K562 (cell line): ENCODE data around the gene PELI2. TPM values are rescaled to one million over a fixed set of nuclear protein-coding genes. Genes with fewer than 3 reads are reported as not detected.

Experiments
- ATF7 ChIP-seq: fragments of 450-650 bp; IDR thresholded peaks from 2 replicates; pipeline ENCODE4 v1.7.1; 2014; ENCODE audit warnings: mild to moderate bottlenecking, moderate library complexity
- BACH1 ChIP-seq: fragments of 200-800 bp; sonication (Bioruptor generic); IDR thresholded peaks from 2 replicates; pipeline ENCODE4 v1.6.1; 2016; ENCODE audit warnings: missing genetic modification characterization, missing compliant biosample characterization
- CBFA2T2 ChIP-seq: fragments of 450-650 bp; conservative IDR thresholded peaks from 2 replicates; pipeline ENCODE4 v1.6.1; 2017; ENCODE audit warnings: mild to moderate bottlenecking
- CREB1 ChIP-seq, 2 experiments: sonication (generic) in 1 of 2; formaldehyde crosslinking in 1 of 2; IDR thresholded peaks; 2 replicates each; pipeline versions ENCODE4 v1.6.1 to v1.8.0; 2012 to 2022; ENCODE audit warnings: inconsistent platforms in 1 of 2, mild to moderate bottlenecking in 1 of 2, missing genetic modification reagents in 1 of 2, moderate library complexity in 1 of 2
- DPF2 ChIP-seq: fragments of 450-650 bp; IDR thresholded peaks from 2 replicates; pipeline ENCODE4 v1.6.1; 2016
- ELK3 ChIP-seq: fragments of 450-650 bp; formaldehyde crosslinking; IDR thresholded peaks from 2 replicates; pipeline ENCODE4 v1.4.0; 2020; ENCODE audit warnings: mild to moderate bottlenecking
- EP400 ChIP-seq: fragments of 450-650 bp; IDR thresholded peaks from 2 replicates; pipeline ENCODE4 v1.6.1; 2017; ENCODE audit warnings: antibody characterized with exemption, mild to moderate bottlenecking, moderate library complexity
- GATAD2A ChIP-seq: fragments of 450-650 bp; IDR thresholded peaks from 2 replicates; pipeline ENCODE4 v1.6.1; 2017
- JUNB ChIP-seq: fragments of 450-650 bp; formaldehyde crosslinking; conservative IDR thresholded peaks from 2 replicates; pipeline ENCODE4 v1.4.0; 2020; ENCODE audit warnings: mild to moderate bottlenecking
- KLF16 ChIP-seq: IDR thresholded peaks from 2 replicates; pipeline ENCODE4 v1.6.1; 2016; ENCODE audit warnings: antibody characterized with exemption
- MXI1 ChIP-seq: IDR thresholded peaks from 2 replicates; pipeline ENCODE4 v1.6.1; 2011; ENCODE audit warnings: low read depth, mild to moderate bottlenecking, improper control_type of control experiment, low read length
- NCOR1 ChIP-seq: fragments of 450-650 bp; IDR thresholded peaks from 2 replicates; pipeline ENCODE4 v1.6.1; 2016; ENCODE audit warnings: mild to moderate bottlenecking, moderate library complexity
- NFE2L1 ChIP-seq: fragments of 450-650 bp; IDR thresholded peaks from 2 replicates; pipeline ENCODE4 v1.6.1; 2016; ENCODE audit warnings: missing genetic modification characterization, low read depth, mild to moderate bottlenecking, missing compliant biosample characterization, moderate library complexity, borderline replicate concordance
- PHF20 ChIP-seq: fragments of 450-650 bp; IDR thresholded peaks from 2 replicates; pipeline ENCODE4 v1.6.1; 2018; ENCODE audit not compliant: partially characterized antibody
- PREB ChIP-seq: sonication (generic); formaldehyde crosslinking; IDR thresholded peaks from 2 replicates; pipeline ENCODE4 v1.8.1; 2023; ENCODE audit warnings: mild to moderate bottlenecking, missing genetic modification reagents
- SMAD1 ChIP-seq: fragments of 150-350 bp; IDR thresholded peaks from 2 replicates; pipeline ENCODE4 v1.6.1; 2014; ENCODE audit warnings: low read length, low read depth; ENCODE audit not compliant: partially characterized antibody
- ZBTB40 ChIP-seq, 2 experiments: fragments of 450-650 bp in 1 of 2; sonication (generic) in 1 of 2; formaldehyde crosslinking in 1 of 2; IDR thresholded peaks; 2 replicates each; pipeline versions ENCODE4 v1.7.1 to v1.9.0; 2016 to 2022; ENCODE audit warnings: inconsistent platforms in 1 of 2, mild to moderate bottlenecking in 1 of 2, missing genetic modification reagents in 1 of 2
- ZNF124 ChIP-seq: sonication (generic); formaldehyde crosslinking; IDR thresholded peaks from 2 replicates; pipeline ENCODE4 v1.8.1; 2022; ENCODE audit warnings: missing genetic modification reagents
- polyA plus RNA-seq, 8 experiments: library from polyadenylated mRNA; depleted of rRNA in 4 of 8; stranded (reverse) in 5 of 8; unstranded in 3 of 8; fragments of >200 nt; fragmentation: Nextera tagmentation in 2 of 8; fragmentation: Illumina TruSeq in 1 of 8; extraction: Ambion mirVana in 2 of 8; extraction: Trizol in 1 of 8; gene quantifications; 2 replicates each; pipeline versions ENCODE4 v1.2.1 to v1.2.3, GENCODE V29; 2011 to 2014; ENCODE audit warnings: inconsistent platforms in 1 of 8, missing spikeins in 1 of 8
- total RNA-seq, 7 experiments: library from RNA; depleted of rRNA in 6 of 7; stranded (reverse); fragments of >200 nt in 6 of 7; fragmentation: Illumina TruSeq in 2 of 7; extraction: Trizol in 2 of 7; gene quantifications; 2 replicates each; pipeline versions ENCODE4 v1.2.1 to v1.2.3, GENCODE V29; 2011 to 2021; ENCODE audit warnings: low replicate concordance in 1 of 7

Gene PELI2
- total and polyA plus RNA-seq, 9 of the 15 experiments (the other 6 are each of a cell fraction or from before 2014, with no cell fraction given): 0.20 to 1.5 (median 0.44) TPM

GRCh38 chr14:56219666-56220413 is 101.6 kb downstream of the PELI2 start (continued):
- TF ChIP-seq ZBTB40 (IDR thresholded peaks at IDR 0.05) (peak; percentile 84), ZBTB40 (CRISPR knock-in tag; IDR thresholded peaks at IDR 0.05) (peak; percentile 66; the same call in 1 of the 2 replicates), ATF7 (peak; percentile 64), MXI1 (no peak), CBFA2T2 (peak; percentile 88), KLF16 (peak; percentile 25; the same call in 1 of the 2 replicates), ELK3 (CRISPR knock-in tag) (no peak), DPF2 (peak; percentile 95), BACH1 (tag) (peak; percentile 34; the same call in 1 of the 2 replicates), PHF20 (peak; percentile 30), SMAD1 (no peak), JUNB (CRISPR knock-in tag) (no peak), ZNF124 (CRISPR knock-in tag) (no peak), GATAD2A (peak; percentile 30; the same call in 1 of the 2 replicates), PREB (CRISPR knock-in tag) (no peak), CREB1 (IDR thresholded peaks at IDR 0.05) (no peak; the same call in 1 of the 2 replicates), CREB1 (CRISPR knock-in tag; IDR thresholded peaks at IDR 0.05) (no peak), EP400 (peak; percentile 44; the same call in 1 of the 2 replicates), NCOR1 (peak; percentile 88), NFE2L1 (tag) (0 out of 2 replicates have a peak, but pooled peaks have one; percentile 36)
